ENCODE results near the gene KLF16.
A peak's percentile ranks its signal among the peaks of the same experiment; 100 is the strongest.
"Not testable (repeated sequence)": the region's sequence is repeated elsewhere in the genome, so short reads cannot be mapped to it uniquely, and the experiment has no call there.

KLF16 gene

GRCh38 chr19:1884719-1885334, 21.4 kb upstream of the KLF16 start:
- in situ Hi-C loops (cut with HindIII; ENCODE audit: low sequenced_read_pairs) = no loop called here
- TF ChIP-seq, protein P1, sequence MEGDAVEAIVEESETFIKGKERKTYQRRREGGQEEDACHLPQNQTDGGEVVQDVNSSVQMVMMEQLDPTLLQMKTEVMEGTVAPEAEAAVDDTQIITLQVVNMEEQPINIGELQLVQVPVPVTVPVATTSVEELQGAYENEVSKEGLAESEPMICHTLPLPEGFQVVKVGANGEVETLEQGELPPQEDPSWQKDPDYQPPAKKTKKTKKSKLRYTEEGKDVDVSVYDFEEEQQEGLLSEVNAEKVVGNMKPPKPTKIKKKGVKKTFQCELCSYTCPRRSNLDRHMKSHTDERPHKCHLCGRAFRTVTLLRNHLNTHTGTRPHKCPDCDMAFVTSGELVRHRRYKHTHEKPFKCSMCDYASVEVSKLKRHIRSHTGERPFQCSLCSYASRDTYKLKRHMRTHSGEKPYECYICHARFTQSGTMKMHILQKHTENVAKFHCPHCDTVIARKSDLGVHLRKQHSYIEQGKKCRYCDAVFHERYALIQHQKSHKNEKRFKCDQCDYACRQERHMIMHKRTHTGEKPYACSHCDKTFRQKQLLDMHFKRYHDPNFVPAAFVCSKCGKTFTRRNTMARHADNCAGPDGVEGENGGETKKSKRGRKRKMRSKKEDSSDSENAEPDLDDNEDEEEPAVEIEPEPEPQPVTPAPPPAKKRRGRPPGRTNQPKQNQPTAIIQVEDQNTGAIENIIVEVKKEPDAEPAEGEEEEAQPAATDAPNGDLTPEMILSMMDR (IDR thresholded peaks at IDR 0.05; ENCODE audit: low read depth, low read length, missing control alignments) = no peak
- DNase-seq (ENCODE audit: low read depth) = no peak
- peak overlapping the region; percentile 90 for H3K4me3 ChIP-seq (ENCODE audit: low read depth, low read length)

- in situ Hi-C loops (cut with HindIII; ENCODE audit: low sequenced_read_pairs) = no loop called here
- no peak for DNase-seq (ENCODE audit: low read depth)
- TF ChIP-seq, protein P1 (IDR thresholded peaks at IDR 0.05; ENCODE audit: low read depth, low read length, missing control alignments) = no peak
- peak overlapping the region; percentile 90 for H3K4me3 ChIP-seq (ENCODE audit: low read depth, low read length)
These were observed 20.9 kb upstream of the KLF16 start for GRCh38 chr19:1884291-1884718.

GRCh38 chr19:1883784-1884183, 20.4 kb upstream of the KLF16 start:
- in situ Hi-C loops (cut with HindIII; ENCODE audit: low sequenced_read_pairs) = no loop called here
- H3K4me3 ChIP-seq (ENCODE audit: low read depth, low read length) = peak overlapping the region; percentile 90
- DNase-seq (ENCODE audit: low read depth) = no peak
- TF ChIP-seq, protein P1 (IDR thresholded peaks at IDR 0.05; ENCODE audit: low read depth, low read length, missing control alignments) = no peak

DNA sequence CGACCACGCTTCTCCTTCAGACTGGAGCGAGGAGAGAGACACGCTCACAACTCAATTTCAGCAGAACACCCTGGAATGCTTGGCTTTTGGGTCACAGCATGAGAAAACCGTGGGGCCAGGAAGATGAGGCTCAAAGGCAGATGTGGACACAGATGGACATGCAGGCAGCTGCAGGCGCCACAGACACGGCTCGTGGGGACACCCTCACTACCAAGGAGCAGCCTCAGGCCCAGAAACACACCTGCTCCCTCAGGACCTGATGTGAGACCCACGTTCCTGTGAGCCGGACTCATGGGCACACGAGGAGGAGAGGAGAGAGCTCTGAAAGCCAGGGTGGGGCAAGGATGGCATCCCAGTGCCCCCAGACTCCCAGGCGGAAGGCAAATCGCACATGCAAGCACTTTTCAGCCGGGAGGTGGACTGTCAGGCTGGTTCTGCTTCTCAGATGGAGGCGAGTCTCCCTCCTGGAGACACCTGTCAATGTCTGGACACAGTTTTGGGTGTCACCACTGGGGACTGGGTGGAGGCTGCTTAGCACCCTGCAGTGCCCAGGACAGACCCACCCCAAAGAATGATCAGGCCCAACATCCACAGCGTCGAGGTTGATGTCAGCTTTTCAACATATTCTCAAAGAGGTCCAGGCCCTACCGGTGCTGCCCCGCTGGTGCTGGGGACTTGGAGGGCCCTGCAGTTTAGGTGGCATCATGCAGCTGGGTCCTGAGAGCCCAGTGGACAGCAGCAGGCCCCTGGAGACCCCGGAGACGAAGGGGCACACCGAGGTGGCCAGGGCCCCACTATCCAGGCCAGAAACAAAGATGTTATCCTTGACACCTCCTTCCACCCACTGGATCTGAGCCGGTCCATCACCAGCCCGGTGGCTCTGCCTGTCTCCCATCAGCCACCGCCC, 19.7 kb upstream of the KLF16 start:
- no peak for DNase-seq (ENCODE audit: low read depth)
- no peak overlapping the region for H3K4me3 ChIP-seq (ENCODE audit: low read depth, low read length)
- TF ChIP-seq, protein P1 (IDR thresholded peaks at IDR 0.05; ENCODE audit: low read depth, low read length, missing control alignments) = no peak
- in situ Hi-C loops (cut with HindIII; ENCODE audit: low sequenced_read_pairs) = no loop called here

- in situ Hi-C loops (cut with HindIII; ENCODE audit: low sequenced_read_pairs) = no loop called here
- no peak overlapping the region for H3K4me3 ChIP-seq (ENCODE audit: low read depth, low read length)
- TF ChIP-seq, protein P1 (IDR thresholded peaks at IDR 0.05; ENCODE audit: low read depth, low read length, missing control alignments) = no peak
- DNase-seq (ENCODE audit: low read depth) = no peak
These were observed 18.9 kb upstream of the KLF16 start for GRCh38 chr19:1882089-1882785.

DNA sequence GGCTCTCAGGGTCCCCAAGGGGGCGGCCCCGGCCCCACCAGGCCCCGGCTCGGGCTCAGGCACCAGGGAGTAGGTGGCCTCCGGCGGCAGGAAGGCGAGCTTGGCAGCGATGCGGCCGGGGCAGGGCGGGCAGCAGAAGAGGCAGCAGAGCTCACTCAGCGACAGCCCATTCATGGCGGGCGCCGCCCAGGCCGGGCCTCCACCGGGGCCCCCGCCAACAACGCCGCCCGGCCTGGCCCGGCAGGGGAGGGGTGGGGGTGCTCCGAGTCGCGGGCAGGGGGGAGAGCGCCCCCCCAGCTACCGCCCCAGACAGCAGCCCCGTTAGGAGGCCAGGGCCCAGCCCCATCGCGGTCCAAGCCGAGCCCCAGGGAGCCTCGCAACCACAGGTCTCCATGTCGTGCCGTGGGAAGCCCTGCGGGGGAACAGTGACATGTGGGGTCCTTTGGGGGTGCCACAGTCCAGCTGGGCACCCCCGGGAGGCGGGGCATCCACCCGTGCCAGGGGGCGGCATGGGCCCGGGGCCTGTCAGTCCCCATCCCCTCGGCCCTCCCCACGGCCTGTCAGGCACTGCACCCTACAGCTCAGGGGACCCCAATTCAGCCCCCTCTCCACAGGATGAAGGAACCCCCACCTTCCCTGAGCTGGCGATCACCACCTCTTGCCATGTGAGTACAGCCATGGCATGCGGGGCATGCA, 18.2 kb upstream of the KLF16 start:
- in situ Hi-C loops (cut with HindIII; ENCODE audit: low sequenced_read_pairs); H3K4me3 ChIP-seq (ENCODE audit: low read depth, low read length); DNase-seq (ENCODE audit: low read depth): not testable (repeated sequence)

Data from astrocyte of the cerebellum (primary cell).